GM19023 (cell line): ENCODE data around the gene ODAD3.
A peak's percentile ranks its signal among the peaks of the same experiment; 100 is the strongest.
"Not testable (repeated sequence)": the region's sequence is repeated elsewhere in the genome, so short reads cannot be mapped to it uniquely, and the experiment has no call there.

Experiments used
- ATAC-seq: cut with Tn5 transposase; IDR thresholded peaks from one replicate; pipeline ENCODE4 v1.9.1; 2021; ENCODE audit warnings: mild to moderate bottlenecking, moderate library complexity; ENCODE audit not compliant: unreplicated experiment

The ODAD3 gene

GRCh38 chr19:11445141-11445540 is 10.2 kb upstream of the ODAD3 start:
- ATAC-seq = no peak

- no peak for ATAC-seq
Observed at GRCh38 chr19:11444059-11444458, 9.1 kb upstream of the ODAD3 start.

GRCh38 chr19:11437955-11438354 is 3.0 kb upstream of the ODAD3 start:
- ATAC-seq = no peak

GRCh38 chr19:11435833-11436313 is 952 bp upstream of the ODAD3 start:
- no peak for ATAC-seq

GRCh38 chr19:11434703-11435056 is 241 bp downstream of the ODAD3 start:
- ATAC-seq = peak; percentile 5

- ATAC-seq = not testable (repeated sequence)
Observed at GRCh38 chr19:11433526-11433925, 1.4 kb downstream of the ODAD3 start.

- no peak for ATAC-seq
Observed at GRCh38 chr19:11426656-11427055, 8.3 kb downstream of the ODAD3 start.

- no peak for ATAC-seq
Observed at GRCh38 chr19:11425719-11426457, 9.0 kb downstream of the ODAD3 start.

- ATAC-seq = no peak
Observed at GRCh38 chr19:11423791-11424181, 11.1 kb downstream of the ODAD3 start.

GRCh38 chr19:11423164-11423790 is 11.6 kb downstream of the ODAD3 start:
- ATAC-seq = no peak

GRCh38 chr19:11422163-11423065 is 12.5 kb downstream of the ODAD3 start:
- no peak for ATAC-seq

- ATAC-seq = no peak
Observed at GRCh38 chr19:11421371-11422098, 13.4 kb downstream of the ODAD3 start.

GRCh38 chr19:11420429-11421370 is 14.2 kb downstream of the ODAD3 start:
- ATAC-seq = no peak

GRCh38 chr19:11418549-11419506 is 16.1 kb downstream of the ODAD3 start, which contains the start of gene RGL3:
RGL3 (minus strand) TSS chr19:11419314; CDS start chr19:11419278, 36 bp downstream.
- no peak for ATAC-seq

GRCh38 chr19:11418094-11418548 is 16.8 kb downstream of the ODAD3 start:
- ATAC-seq = no peak

GRCh38 chr19:11416346-11417052 is 18.4 kb downstream of the ODAD3 start:
- no peak for ATAC-seq

GRCh38 chr19:11414544-11414943 is 20.4 kb downstream of the ODAD3 start:
- no peak for ATAC-seq

- ATAC-seq = no peak
Observed at GRCh38 chr19:11410682-11411081, 24.2 kb downstream of the ODAD3 start.
